Fibroblast of peridontal ligament (primary cell): ENCODE data around the gene NEURL1B.
A peak's percentile ranks its signal among the peaks of the same experiment; 100 is the strongest.

Experiments used
- DNase-seq: peaks from one replicate; pipeline ENCODE4 v3.0.0-alpha.2; 2010; ENCODE audit errors: extremely low read depth

The NEURL1B gene

GRCh38 chr5:172714491-172715420 lies 73.7 kb downstream of the NEURL1B start:
- peak; percentile 56 for DNase-seq

- DNase-seq = no peak
These were observed 74.3 kb downstream of the NEURL1B start for GRCh38 chr5:172715421-172715780.

GRCh38 chr5:172715931-172716682 lies 75.0 kb downstream of the NEURL1B start:
- DNase-seq = no peak

GRCh38 chr5:172716796-172717313 lies 75.8 kb downstream of the NEURL1B start:
- DNase-seq = peak; percentile 87

- DNase-seq = no peak
These were observed 76.6 kb downstream of the NEURL1B start for GRCh38 chr5:172717481-172718195.

GRCh38 chr5:172718527-172719114 lies 77.6 kb downstream of the NEURL1B start:
- DNase-seq = no peak

GRCh38 chr5:172719211-172719610 lies 78.1 kb downstream of the NEURL1B start:
- DNase-seq = no peak

GRCh38 chr5:172720655-172721054 lies 79.6 kb downstream of the NEURL1B start:
- no peak for DNase-seq

GRCh38 chr5:172721455-172722326 lies 80.6 kb downstream of the NEURL1B start:
- peak; percentile 84 for DNase-seq

GRCh38 chr5:172722327-172722815 lies 81.3 kb downstream of the NEURL1B start:
- DNase-seq = no peak

GRCh38 chr5:172723508-172723907 lies 82.4 kb downstream of the NEURL1B start:
- DNase-seq = no peak

- DNase-seq = no peak
These were observed 83.5 kb downstream of the NEURL1B start for GRCh38 chr5:172724242-172725183.

- no peak for DNase-seq
These were observed 84.2 kb downstream of the NEURL1B start for GRCh38 chr5:172725273-172725672.

GRCh38 chr5:172725785-172726184 lies 84.7 kb downstream of the NEURL1B start:
- DNase-seq = no peak

- DNase-seq = no peak
These were observed 85.9 kb downstream of the NEURL1B start for GRCh38 chr5:172726966-172727365.

GRCh38 chr5:172727551-172727950 lies 86.5 kb downstream of the NEURL1B start:
- no peak for DNase-seq

- DNase-seq = no peak
These were observed 87.6 kb downstream of the NEURL1B start for GRCh38 chr5:172728481-172729241.

GRCh38 chr5:172729588-172729987 lies 88.5 kb downstream of the NEURL1B start:
- DNase-seq = no peak

GRCh38 chr5:172730222-172730621 lies 89.2 kb downstream of the NEURL1B start:
- no peak for DNase-seq
